ENCODE measurements around the gene DSN1. TPM values are rescaled to one million over a fixed set of nuclear protein-coding genes. Genes with fewer than 3 reads are reported as not detected.

DSN1 gene
- total RNA-seq, 1 experiment from 2014 or later, result 27.2 TPM

GRCh38 chr20:36752582-36752981 lies 21.0 kb downstream of the DSN1 start:
- CTCF ChIA-PET, result no interaction called here

GRCh38 chr20:36745927-36746659 lies 27.5 kb downstream of the DSN1 start, which contains the start of gene NDRG3:
Gene NDRG3 (minus strand): TSS chr20:36746090. CDS start chr20:36721735, 24,355 bp downstream.
- no TSS peak for BruUV-seq (replicated peaks)

More at GRCh38 chr20:36752582-36752981, 21.0 kb downstream of the DSN1 start:
- POLR2A ChIA-PET, result no interaction called here
- Histone ChIP-seq H3K9me3 (ENCODE audit: control insufficient read depth, insufficient read depth, low read depth, low read length) (no peaks in the 10 kb centered on the region), H3K36me3 (ENCODE audit: control insufficient read depth, insufficient read depth, low read length) (peaks cover 4% of the 10 kb centered on the region; the same call in 1 of the 2 replicates), H3K4me1 (ENCODE audit: control insufficient read depth, insufficient read depth, low read length) (no peaks in the 10 kb centered on the region), H3K27ac (ENCODE audit: low read length) (no peak overlapping the region), H3K27me3 (ENCODE audit: control insufficient read depth, insufficient read depth, low read length) (no peaks in the 10 kb centered on the region), H3K4me3 (ENCODE audit: low read depth in 2 of 2, low read length in 2 of 2) (no peak overlapping the region)
- BruUV-seq (replicated peaks), result no TSS peak
- ATAC-seq (no peak), DNase-seq (ENCODE audit: low read depth, low spot score) (no peak)
- intact Hi-C loops (cut with micrococcal nuclease; ENCODE audit: unreplicated experiment), result loop anchor here (5.0 kb wide), 1 partner anchor 140 kb away; no protein-coding TSS in a partner anchor
- no peak for TF ChIP-seq SIN3A (IDR thresholded peaks at IDR 0.05; ENCODE audit: borderline replicate concordance, insufficient read depth, low read depth, low read length)
- TF ChIP-seq POLR2AphosphoS5 (IDR thresholded peaks at IDR 0.05; ENCODE audit: low read depth, low read length), result no peak
- no peak for TF ChIP-seq REST (IDR thresholded peaks at IDR 0.05; ENCODE audit: insufficient read depth in 1 of 2, low read depth in 2 of 2, low read length in 1 of 2)
- no peak for TF ChIP-seq TCF7L2 (IDR thresholded peaks at IDR 0.05; ENCODE audit: low read depth, low read length)
- no peak for TF ChIP-seq CTCF (IDR thresholded peaks at IDR 0.05)
- in situ Hi-C loops (cut with HindIII; ENCODE audit: low pct_unique_long_range_greater_than_20kb, low sequenced_read_pairs), result no loop called here

More at GRCh38 chr20:36745927-36746659, 27.5 kb downstream of the DSN1 start, which contains the start of gene NDRG3:
- TF ChIP-seq REST (IDR thresholded peaks at IDR 0.05; ENCODE audit: insufficient read depth in 1 of 2, low read depth in 2 of 2, low read length in 1 of 2), result no peak
- no peak for TF ChIP-seq SIN3A (IDR thresholded peaks at IDR 0.05; ENCODE audit: borderline replicate concordance, insufficient read depth, low read depth, low read length)
- TF ChIP-seq TCF7L2 (IDR thresholded peaks at IDR 0.05; ENCODE audit: low read depth, low read length), result 0 out of 2 replicates have a peak, but pooled peaks have one; percentile 63
- TF ChIP-seq POLR2AphosphoS5 (IDR thresholded peaks at IDR 0.05; ENCODE audit: low read depth, low read length), result peak; percentile 44
- TF ChIP-seq CTCF (IDR thresholded peaks at IDR 0.05), result no peak
- POLR2A ChIA-PET, result no interaction called here
- intact Hi-C loops (cut with micrococcal nuclease; ENCODE audit: unreplicated experiment) (no loop called here), in situ Hi-C loops (cut with HindIII; ENCODE audit: low pct_unique_long_range_greater_than_20kb, low sequenced_read_pairs) (no loop called here)
- peak within 1 kb of the TSS; percentile 96 for H3K27ac ChIP-seq (ENCODE audit: low read length)
- peaks cover 8% of the 10 kb centered on the region for H3K4me1 ChIP-seq (ENCODE audit: control insufficient read depth, insufficient read depth, low read length)
- peak within 1 kb of the TSS; percentile 63 to 86 for H3K4me3 ChIP-seq (ENCODE audit: low read depth in 2 of 2, low read length in 2 of 2)
- ATAC-seq (peak; percentile 99), DNase-seq (ENCODE audit: low read depth, low spot score) (peak; percentile 65)
- no peaks in the 10 kb centered on the region for H3K9me3 ChIP-seq (ENCODE audit: control insufficient read depth, insufficient read depth, low read depth, low read length)
- no peaks in the 10 kb centered on the region for H3K36me3 ChIP-seq (ENCODE audit: control insufficient read depth, insufficient read depth, low read length)
- CTCF ChIA-PET, result interaction anchor here (0.5 kb wide), 1 partner anchor 142 kb away, joined by 9 read pairs; no protein-coding TSS in a partner anchor
- H3K27me3 ChIP-seq (ENCODE audit: control insufficient read depth, insufficient read depth, low read length), result no peaks in the 10 kb centered on the region

Data from Panc1 (cell line).